Measurements from ENCODE around the gene PDE7B. TPM values are rescaled to one million over a fixed set of nuclear protein-coding genes. Genes with fewer than 3 reads are reported as not detected.

The PDE7B gene
- total RNA-seq, 6 experiments from 2014 or later = 1.2 to 5.8 (median 4.5) TPM

DNA sequence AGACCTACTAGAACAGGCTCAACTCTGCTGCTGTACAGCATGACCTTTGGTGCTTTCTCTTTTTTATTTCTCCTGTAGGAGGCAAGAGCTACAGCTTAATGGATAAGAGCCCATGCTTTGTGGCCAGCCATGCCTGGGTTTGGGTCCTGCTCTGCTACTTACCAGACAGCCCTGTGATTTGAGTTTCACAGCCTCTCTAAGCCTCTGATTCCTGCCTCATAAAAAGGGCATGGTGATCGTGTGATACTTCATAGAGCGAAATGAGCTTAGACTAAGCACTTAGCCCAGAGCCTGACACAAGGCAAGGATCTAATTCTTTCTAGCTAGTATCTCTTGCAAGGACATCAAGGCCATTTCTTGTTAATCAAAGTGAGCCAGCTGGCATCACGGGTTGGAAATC, 19.3 kb upstream of the PDE7B start:
- DNase-seq = no peak
- H3K27ac Mint-ChIP-seq = no peak overlapping the region

DNA sequence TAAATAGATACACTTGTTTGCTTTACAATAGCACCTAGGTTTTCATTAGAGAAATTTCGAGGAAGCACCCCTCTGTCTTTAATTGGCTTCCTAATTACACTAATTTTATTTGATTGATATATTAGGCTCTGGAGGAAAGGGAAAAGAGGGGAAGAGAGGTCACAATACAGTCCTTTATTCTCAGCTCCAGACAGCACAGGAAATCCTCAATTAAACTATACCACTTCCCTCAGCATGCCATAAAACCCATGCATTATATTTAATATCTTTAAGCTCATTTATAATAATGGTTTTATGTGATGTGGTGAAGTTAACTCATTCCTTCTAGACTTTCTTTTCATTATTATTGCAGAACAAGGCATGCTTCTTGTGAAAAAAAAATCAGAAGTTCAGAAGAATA, 17.7 kb upstream of the PDE7B start:
- TF ChIP-seq, protein P1, sequence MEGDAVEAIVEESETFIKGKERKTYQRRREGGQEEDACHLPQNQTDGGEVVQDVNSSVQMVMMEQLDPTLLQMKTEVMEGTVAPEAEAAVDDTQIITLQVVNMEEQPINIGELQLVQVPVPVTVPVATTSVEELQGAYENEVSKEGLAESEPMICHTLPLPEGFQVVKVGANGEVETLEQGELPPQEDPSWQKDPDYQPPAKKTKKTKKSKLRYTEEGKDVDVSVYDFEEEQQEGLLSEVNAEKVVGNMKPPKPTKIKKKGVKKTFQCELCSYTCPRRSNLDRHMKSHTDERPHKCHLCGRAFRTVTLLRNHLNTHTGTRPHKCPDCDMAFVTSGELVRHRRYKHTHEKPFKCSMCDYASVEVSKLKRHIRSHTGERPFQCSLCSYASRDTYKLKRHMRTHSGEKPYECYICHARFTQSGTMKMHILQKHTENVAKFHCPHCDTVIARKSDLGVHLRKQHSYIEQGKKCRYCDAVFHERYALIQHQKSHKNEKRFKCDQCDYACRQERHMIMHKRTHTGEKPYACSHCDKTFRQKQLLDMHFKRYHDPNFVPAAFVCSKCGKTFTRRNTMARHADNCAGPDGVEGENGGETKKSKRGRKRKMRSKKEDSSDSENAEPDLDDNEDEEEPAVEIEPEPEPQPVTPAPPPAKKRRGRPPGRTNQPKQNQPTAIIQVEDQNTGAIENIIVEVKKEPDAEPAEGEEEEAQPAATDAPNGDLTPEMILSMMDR (IDR thresholded peaks at IDR 0.05) = no peak

More for the DNA sequence above, 19.3 kb upstream of the PDE7B start:
- no peak overlapping the region for H3K4me3 Mint-ChIP-seq
- peaks cover 13% of the 10 kb centered on the region for H3K4me1 Mint-ChIP-seq (ENCODE audit: low read depth)
- H3K9me3 Mint-ChIP-seq = no peaks in the 10 kb centered on the region
- TF ChIP-seq, protein P1 (IDR thresholded peaks at IDR 0.05) = no peak
- H3K27me3 Mint-ChIP-seq (ENCODE audit: insufficient read depth) = peaks cover 2% of the 10 kb centered on the region
- H3K36me3 Mint-ChIP-seq (ENCODE audit: low read depth) = no peaks in the 10 kb centered on the region

DNA sequence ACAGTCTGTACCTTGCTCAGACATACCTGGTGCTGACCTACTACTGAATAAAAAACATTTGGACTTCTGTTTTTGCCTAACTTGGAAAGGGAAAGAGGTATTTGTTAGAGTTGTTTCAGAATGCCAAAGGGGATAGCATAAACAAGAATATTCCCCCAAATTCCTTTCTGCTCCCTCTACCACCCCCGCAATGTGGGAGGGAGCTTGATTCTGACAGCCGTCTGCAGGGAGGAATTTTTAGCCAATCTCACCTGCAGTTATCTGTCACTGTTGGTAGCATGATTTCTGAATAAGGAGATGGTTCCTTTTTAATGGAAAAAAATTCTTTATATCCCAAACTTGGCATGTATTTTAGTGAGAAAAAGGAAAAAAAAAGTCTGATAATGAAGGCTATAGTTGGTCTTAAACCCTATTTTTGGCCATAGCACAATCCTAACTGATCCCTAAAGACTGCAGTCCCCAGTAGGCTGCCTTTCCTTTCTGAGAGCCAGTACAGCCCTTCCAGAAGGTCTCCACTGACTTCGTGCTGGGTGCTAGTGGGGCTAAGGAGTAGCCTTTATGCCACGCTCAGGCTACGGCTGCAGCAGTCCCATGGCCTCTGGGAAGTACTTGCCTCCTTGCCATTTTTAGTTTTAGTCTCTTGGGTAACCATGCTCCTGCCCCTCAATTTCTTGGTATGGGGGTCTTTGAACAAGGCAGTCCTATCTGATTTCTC, 13.6 kb upstream of the PDE7B start:
- Mint-ChIP-seq H3K4me1 (ENCODE audit: low read depth) (no peaks in the 10 kb centered on the region), H3K27me3 (ENCODE audit: insufficient read depth) (peaks cover 2% of the 10 kb centered on the region), H3K9me3 (no peaks in the 10 kb centered on the region), H3K4me3 (no peak overlapping the region), H3K36me3 (ENCODE audit: low read depth) (no peaks in the 10 kb centered on the region), H3K27ac (no peak overlapping the region)
- DNase-seq = no peak
- TF ChIP-seq, protein P1 (IDR thresholded peaks at IDR 0.05) = no peak

More for the DNA sequence above, 17.7 kb upstream of the PDE7B start:
- no peak overlapping the region for H3K4me3 Mint-ChIP-seq
- no peaks in the 10 kb centered on the region for H3K36me3 Mint-ChIP-seq (ENCODE audit: low read depth)
- peaks cover 2% of the 10 kb centered on the region for H3K27me3 Mint-ChIP-seq (ENCODE audit: insufficient read depth)
- H3K4me1 Mint-ChIP-seq (ENCODE audit: low read depth) = peaks cover 13% of the 10 kb centered on the region
- DNase-seq = no peak
- H3K27ac Mint-ChIP-seq = no peak overlapping the region
- no peaks in the 10 kb centered on the region for H3K9me3 Mint-ChIP-seq

DNA sequence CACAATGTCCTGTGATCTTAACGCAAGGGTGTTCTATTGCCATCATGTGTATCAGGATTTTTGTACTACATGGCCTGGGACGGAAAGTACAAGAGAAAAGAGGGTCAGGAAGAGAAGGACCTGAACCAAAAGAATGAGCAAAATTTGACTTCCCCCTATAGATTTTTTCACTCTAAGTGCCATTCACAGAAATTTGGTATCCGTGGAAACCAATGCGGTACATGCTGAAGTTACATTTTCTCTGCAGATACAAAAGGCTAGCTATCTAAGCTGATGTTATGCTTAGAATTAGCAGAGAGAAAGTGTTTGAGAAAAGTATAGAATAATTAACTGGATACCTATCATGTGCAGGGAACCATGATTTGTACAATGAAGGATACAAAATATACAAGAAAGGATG, 12.4 kb upstream of the PDE7B start:
- Mint-ChIP-seq H3K27ac (no peak overlapping the region), H3K4me3 (no peak overlapping the region), H3K27me3 (ENCODE audit: insufficient read depth) (no peaks in the 10 kb centered on the region), H3K9me3 (no peaks in the 10 kb centered on the region), H3K4me1 (ENCODE audit: low read depth) (no peaks in the 10 kb centered on the region), H3K36me3 (ENCODE audit: low read depth) (no peaks in the 10 kb centered on the region)
- no peak for DNase-seq
- TF ChIP-seq, protein P1 (IDR thresholded peaks at IDR 0.05) = no peak

DNA sequence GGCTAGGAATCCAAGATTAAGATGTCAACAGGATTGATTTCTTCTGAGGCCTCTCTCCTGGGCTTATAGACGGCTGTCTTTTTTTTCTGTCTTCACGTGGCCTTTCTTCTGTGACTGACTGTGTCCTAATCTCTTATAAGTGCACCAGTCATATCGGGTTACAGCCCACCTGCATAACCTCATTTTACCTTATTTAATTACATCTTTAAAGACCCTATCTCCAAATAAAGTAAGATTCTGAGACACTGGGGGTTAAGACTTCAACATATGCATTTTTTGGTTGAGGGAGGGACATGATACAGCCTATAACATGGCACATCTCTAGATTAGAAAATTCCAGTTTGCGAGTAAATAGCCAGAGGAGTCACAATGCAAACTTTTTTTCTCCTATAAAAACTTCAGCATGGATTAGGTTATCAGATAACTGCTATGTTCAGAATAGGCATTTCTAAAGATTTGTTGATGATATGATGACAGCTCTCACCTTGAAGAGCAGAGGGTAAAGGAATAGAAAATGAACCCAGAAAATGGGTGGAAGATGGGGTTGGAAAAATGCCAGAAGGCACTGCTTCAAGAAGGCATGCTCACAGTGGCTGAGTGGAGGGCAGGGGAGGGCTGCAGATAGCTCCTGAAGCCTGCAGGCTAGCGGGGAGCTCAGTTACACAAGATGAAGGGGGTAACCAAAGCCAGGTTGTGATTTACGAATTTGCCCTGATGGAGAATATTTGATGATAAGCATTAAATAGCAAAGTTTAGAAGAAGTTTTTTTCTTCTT, 8.7 kb upstream of the PDE7B start:
- no peaks in the 10 kb centered on the region for H3K9me3 Mint-ChIP-seq
- no peaks in the 10 kb centered on the region for H3K4me1 Mint-ChIP-seq (ENCODE audit: low read depth)
- no peaks in the 10 kb centered on the region for H3K27me3 Mint-ChIP-seq (ENCODE audit: insufficient read depth)
- TF ChIP-seq, protein P1 (IDR thresholded peaks at IDR 0.05) = no peak
- no peak for DNase-seq
- no peak overlapping the region for H3K27ac Mint-ChIP-seq
- no peaks in the 10 kb centered on the region for H3K36me3 Mint-ChIP-seq (ENCODE audit: low read depth)
- H3K4me3 Mint-ChIP-seq = no peak overlapping the region

Measured in HFFc6 (cell line).